GM10248 (cell line): ENCODE measurements around the gene TNKS2.

Experiments
- CTCF ChIA-PET: fragments of 300-600 bp; sonication (Branson Sonifier 250); formaldehyde crosslinking; extraction: SDS; loops from one replicate; lab custom pipeline; 2021; ENCODE audit warnings: antibody characterized with exemption; lab: Yijun Ruan, JAX
- POLR2A ChIA-PET: fragments of 350-650 bp; sonication (Branson Sonifier 250); formaldehyde crosslinking; extraction: SDS; loops from one replicate; lab custom pipeline; 2020; ENCODE audit warnings: antibody characterized with exemption; lab: Yijun Ruan, JAX
- DNase-seq: peaks from one replicate; pipeline ENCODE4 v3.0.0; 2012; ENCODE audit errors: extremely low spot score
- TF ChIP-seq, protein P1 (sequence below): IDR thresholded peaks from 2 replicates; pipeline ENCODE4 v1.5.1; 2012; ENCODE audit warnings: mild to moderate bottlenecking, low read depth; ENCODE audit errors: extremely low read depth, missing control alignments, control extremely low read depth

Gene TNKS2

DNA sequence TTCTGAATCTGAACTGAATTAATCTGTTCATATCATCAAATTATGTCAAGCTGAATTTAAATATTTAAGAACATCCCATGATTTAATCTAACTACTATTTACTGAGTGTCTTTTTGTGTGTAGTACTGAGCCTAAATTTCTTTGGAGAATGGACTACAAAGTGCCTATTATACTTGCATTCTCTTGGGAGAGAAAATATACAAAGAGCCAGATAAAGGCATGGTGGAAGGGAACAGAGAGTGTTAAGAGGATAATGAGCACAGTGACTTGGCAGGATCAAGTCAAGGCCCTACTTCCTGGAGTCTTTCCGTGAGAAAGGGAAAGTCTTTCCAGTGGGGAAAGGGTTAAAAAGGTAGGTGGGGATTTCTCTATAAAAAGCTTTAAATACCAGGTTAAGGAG is 15.0 kb downstream of the TNKS2 start:
- TF ChIP-seq, protein P1, sequence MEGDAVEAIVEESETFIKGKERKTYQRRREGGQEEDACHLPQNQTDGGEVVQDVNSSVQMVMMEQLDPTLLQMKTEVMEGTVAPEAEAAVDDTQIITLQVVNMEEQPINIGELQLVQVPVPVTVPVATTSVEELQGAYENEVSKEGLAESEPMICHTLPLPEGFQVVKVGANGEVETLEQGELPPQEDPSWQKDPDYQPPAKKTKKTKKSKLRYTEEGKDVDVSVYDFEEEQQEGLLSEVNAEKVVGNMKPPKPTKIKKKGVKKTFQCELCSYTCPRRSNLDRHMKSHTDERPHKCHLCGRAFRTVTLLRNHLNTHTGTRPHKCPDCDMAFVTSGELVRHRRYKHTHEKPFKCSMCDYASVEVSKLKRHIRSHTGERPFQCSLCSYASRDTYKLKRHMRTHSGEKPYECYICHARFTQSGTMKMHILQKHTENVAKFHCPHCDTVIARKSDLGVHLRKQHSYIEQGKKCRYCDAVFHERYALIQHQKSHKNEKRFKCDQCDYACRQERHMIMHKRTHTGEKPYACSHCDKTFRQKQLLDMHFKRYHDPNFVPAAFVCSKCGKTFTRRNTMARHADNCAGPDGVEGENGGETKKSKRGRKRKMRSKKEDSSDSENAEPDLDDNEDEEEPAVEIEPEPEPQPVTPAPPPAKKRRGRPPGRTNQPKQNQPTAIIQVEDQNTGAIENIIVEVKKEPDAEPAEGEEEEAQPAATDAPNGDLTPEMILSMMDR, result no peak
- ChIA-PET POLR2A (no interaction called here), CTCF (interaction anchor here (1.1 to 2.3 kb wide), 4 partner anchors 9 to 17 kb away, joined by 4 to 5 read pairs (median 4); no protein-coding TSS in a partner anchor)
- DNase-seq, result no peak

DNA sequence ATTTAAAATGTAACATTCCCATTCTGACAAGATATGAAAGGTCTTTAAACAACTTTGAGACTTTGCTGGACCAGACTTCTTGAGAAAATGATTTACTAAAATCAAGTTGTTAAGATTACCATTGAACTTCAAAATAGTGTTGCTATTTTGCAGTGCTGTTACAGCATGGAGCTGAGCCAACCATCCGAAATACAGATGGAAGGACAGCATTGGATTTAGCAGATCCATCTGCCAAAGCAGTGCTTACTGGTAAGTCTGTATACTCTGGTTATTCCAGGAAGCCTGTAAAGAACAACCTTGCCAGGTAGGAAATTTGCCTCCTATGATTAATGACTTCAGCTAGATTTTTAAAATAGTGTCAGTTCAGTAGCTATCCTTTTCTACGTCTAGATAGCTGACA is 18.8 kb downstream of the TNKS2 start:
- POLR2A ChIA-PET, result no interaction called here
- CTCF ChIA-PET, result interaction anchor here (0.9 to 1.3 kb wide), 3 partner anchors 9 to 17 kb away, joined by 3 to 5 read pairs (median 3); no protein-coding TSS in a partner anchor
- TF ChIP-seq, protein P1, result no peak
- DNase-seq, result no peak

DNA sequence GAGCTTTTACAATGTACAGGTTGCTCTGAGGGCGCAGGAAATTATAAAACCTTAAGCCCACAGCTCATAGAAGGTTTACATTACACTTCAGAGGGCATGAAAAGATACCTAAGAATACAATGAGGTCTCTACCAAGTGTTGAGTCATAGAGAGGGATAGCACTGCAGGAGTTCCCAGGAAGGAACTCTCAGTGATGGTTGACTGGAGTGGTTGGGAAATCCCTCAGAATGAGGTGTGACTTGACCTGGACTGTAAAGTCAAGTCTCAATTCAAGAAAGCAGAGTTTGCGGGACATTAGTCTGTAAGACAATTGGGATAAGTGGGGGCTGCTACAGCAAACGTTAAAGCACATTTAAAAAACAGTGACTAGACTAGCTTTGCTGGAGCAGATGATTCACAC is 21.9 kb downstream of the TNKS2 start:
- CTCF ChIA-PET, result no interaction called here

DNA sequence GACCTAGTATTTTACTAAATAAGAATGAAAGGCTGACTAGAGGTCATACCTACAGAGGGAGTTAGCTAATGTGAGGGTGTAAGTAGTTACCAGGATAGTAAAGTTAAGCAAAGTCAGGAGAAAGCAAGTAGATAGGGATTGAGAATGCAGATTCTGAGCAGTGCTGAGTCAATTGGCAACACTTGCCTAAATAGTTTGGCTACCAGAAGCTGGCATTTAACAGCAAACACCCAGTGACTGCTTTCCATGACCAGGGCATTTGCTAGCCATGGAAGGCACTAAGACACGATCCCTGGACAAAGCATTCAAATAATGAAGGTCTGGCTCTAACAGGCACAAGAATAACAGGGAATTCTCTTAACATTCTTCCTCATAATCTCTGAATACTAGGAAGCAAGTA is 25.9 kb downstream of the TNKS2 start:
- CTCF ChIA-PET, result interaction anchor here (1.2 kb wide), 1 partner anchor 21 kb away, joined by 4 read pairs; no protein-coding TSS in a partner anchor
- POLR2A ChIA-PET, result no interaction called here
- TF ChIP-seq, protein P1, result no peak
- DNase-seq, result no peak

More for the DNA sequence above, 21.9 kb downstream of the TNKS2 start:
- DNase-seq, result no peak
- TF ChIP-seq, protein P1, result no peak
- POLR2A ChIA-PET, result no interaction called here

DNA sequence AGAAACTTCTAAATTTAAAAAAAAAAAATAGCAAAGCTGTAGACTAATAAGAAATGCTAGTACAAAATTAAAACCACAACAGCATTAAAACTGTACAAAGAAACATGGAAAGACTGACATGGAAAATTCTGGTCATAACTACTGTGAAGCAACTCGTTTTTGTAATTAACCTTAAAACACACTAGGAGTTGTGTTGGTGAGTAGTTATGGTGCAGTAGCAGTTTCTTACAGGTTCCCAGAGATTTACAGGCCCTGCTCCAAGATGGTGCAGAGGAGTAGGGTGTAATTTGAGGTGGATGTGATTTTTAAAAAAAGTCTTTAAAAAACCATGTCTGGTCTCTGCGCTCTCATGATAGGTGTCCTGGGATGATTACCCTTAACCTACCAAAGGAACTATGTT is 31.0 kb downstream of the TNKS2 start:
- ChIA-PET POLR2A (no interaction called here), CTCF (no interaction called here)
- TF ChIP-seq, protein P1, result no peak
- no peak for DNase-seq

DNA sequence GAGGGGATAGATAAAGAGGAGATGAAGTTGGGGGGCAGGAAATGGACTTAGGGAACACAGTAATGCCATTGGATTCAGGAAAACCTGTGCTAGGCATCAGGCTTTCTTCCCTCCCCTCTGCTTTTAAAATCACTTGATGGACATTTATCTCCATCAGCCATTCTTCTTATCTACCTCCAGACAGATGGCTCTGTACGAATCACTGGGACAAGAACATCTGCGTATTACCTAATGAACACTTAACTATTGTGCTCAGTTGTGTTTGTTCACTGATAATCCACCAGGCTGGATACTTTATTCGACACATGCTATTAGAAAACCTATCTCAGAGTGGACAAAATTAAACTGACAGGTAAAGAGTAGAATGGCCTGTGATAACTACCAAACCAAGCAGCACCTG is 40.0 kb downstream of the TNKS2 start:
- CTCF ChIA-PET, result no interaction called here
- POLR2A ChIA-PET, result no interaction called here
- TF ChIP-seq, protein P1, result no peak
- DNase-seq, result no peak

DNA sequence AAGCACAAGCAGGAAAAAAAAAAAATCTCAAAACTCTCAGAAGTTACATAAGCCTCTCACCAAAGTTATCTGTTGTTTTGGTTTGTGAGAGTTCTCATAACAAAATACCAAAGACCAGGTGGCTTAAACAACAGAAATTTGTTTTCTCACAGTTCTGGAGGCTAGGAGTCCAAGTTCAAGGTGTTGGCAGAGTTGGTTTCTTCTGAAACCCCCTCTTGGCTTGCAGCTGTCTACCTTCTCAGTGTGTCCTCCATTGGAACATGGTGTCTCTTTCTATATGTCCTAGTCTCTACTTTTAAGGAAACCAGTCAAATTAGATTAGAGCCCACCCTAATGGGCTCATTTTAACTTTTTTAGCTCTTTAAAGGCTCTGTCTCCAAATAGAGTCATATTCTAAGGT is 44.9 kb downstream of the TNKS2 start:
- TF ChIP-seq, protein P1, result no peak
- ChIA-PET CTCF (no interaction called here), POLR2A (no interaction called here)
- DNase-seq, result no peak
